HepG2 (cell line): ENCODE measurements around the gene SSR2. TPM values are rescaled to one million over a fixed set of nuclear protein-coding genes. Genes with fewer than 3 reads are reported as not detected.
A peak's percentile ranks its signal among the peaks of the same experiment; 100 is the strongest.

ENCODE experiments used
- NBN ChIP-seq: fragments of 450-650 bp; conservative IDR thresholded peaks from 2 replicates; pipeline ENCODE4 v1.6.1; 2017
- NFATC3 ChIP-seq: sonication (generic); formaldehyde crosslinking; IDR thresholded peaks from 2 replicates; pipeline ENCODE4 v1.5.1; 2020; ENCODE audit warnings: mild to moderate bottlenecking, missing genetic modification reagents
- SMAD1 ChIP-seq: sonication (generic); formaldehyde crosslinking; IDR thresholded peaks from 2 replicates; pipeline ENCODE4 v1.4.0; 2020; ENCODE audit warnings: missing genetic modification reagents, low read depth, mild to moderate bottlenecking, borderline replicate concordance
- SOX13 ChIP-seq, 3 experiments: fragments of 450-650 bp in 1 of 3; sonication (generic) in 1 of 3; formaldehyde crosslinking in 1 of 3; IDR thresholded peaks in 2 of 3; conservative IDR thresholded peaks in 1 of 3; 2 replicates each; pipeline versions ENCODE4 v1.5.0 to v1.6.1; 2016 to 2020; ENCODE audit warnings: antibody characterized with exemption in 1 of 3, mild to moderate bottlenecking in 1 of 3, missing compliant biosample characterization in 1 of 3, missing genetic modification reagents in 1 of 3, moderate library complexity in 1 of 3
- ZNF333 ChIP-seq: sonication (generic); formaldehyde crosslinking; IDR thresholded peaks from 2 replicates; pipeline ENCODE4 v1.4.0; 2020; ENCODE audit warnings: mild to moderate bottlenecking, missing genetic modification reagents, borderline replicate concordance
- ZNF770 ChIP-seq: sonication (generic); formaldehyde crosslinking; IDR thresholded peaks from 2 replicates; pipeline ENCODE4 v1.5.0; 2020; ENCODE audit warnings: mild to moderate bottlenecking, missing genetic modification reagents
- ZNF883 ChIP-seq: sonication (generic); formaldehyde crosslinking; IDR thresholded peaks from 2 replicates; pipeline ENCODE4 v1.5.1; 2020; ENCODE audit warnings: mild to moderate bottlenecking, missing genetic modification reagents; ENCODE audit errors: not compliant biosample characterization
- polyA plus RNA-seq, 8 experiments: library from polyadenylated mRNA; depleted of rRNA in 3 of 8; stranded (reverse) in 7 of 8; unstranded in 1 of 8; fragments of >200 nt; fragmentation: Illumina TruSeq in 4 of 8; extraction: Trizol in 4 of 8; gene quantifications; 2 replicates each; pipeline versions ENCODE4 v1.2.1 to v1.2.3, GENCODE V29; 2011 to 2016; ENCODE audit warnings: low read depth in 4 of 8, missing spikeins in 1 of 8, mixed read lengths in 1 of 8; ENCODE audit not compliant: insufficient read depth in 1 of 8
- total RNA-seq, 5 experiments: library from RNA; depleted of rRNA; stranded (reverse); fragments of >200 nt; fragmentation: Illumina TruSeq; extraction: Trizol; gene quantifications; 2 replicates each; pipeline ENCODE4 v1.2.3, GENCODE V29; 2016; ENCODE audit warnings: low read depth in 1 of 5
- TF ChIP-seq, protein P1 (sequence below): sonication (generic); formaldehyde crosslinking; IDR thresholded peaks from 2 replicates; pipeline ENCODE4 v1.5.0; 2020; ENCODE audit warnings: mild to moderate bottlenecking, missing genetic modification reagents, borderline replicate concordance

The SSR2 gene
- total and polyA plus RNA-seq, 2 of the 13 experiments (the other 11 are each of a cell fraction or from before 2014, with no cell fraction given) = 284 to 461 TPM

GRCh38 chr1:155983191-155984024 lies 37.3 kb downstream of the SSR2 start (continued):
- TF ChIP-seq ZNF333 (CRISPR knock-in tag) (no peak), ZNF770 (CRISPR knock-in tag) (peak; percentile 97), NFATC3 (CRISPR knock-in tag) (no peak), NBN (no peak), ZNF883 (CRISPR knock-in tag) (no peak), SMAD1 (no peak), SOX13 (IDR thresholded peaks at IDR 0.05) (no peak), SOX13 (CRISPR knock-in tag; conservative IDR thresholded peaks at IDR 0.05 in 1 of 2, IDR thresholded peaks at IDR 0.05 in 1 of 2) (0 out of 4 replicates have a peak, but pooled peaks of 1 of the 2 experiments have one; percentile 3)
- TF ChIP-seq, protein P1, sequence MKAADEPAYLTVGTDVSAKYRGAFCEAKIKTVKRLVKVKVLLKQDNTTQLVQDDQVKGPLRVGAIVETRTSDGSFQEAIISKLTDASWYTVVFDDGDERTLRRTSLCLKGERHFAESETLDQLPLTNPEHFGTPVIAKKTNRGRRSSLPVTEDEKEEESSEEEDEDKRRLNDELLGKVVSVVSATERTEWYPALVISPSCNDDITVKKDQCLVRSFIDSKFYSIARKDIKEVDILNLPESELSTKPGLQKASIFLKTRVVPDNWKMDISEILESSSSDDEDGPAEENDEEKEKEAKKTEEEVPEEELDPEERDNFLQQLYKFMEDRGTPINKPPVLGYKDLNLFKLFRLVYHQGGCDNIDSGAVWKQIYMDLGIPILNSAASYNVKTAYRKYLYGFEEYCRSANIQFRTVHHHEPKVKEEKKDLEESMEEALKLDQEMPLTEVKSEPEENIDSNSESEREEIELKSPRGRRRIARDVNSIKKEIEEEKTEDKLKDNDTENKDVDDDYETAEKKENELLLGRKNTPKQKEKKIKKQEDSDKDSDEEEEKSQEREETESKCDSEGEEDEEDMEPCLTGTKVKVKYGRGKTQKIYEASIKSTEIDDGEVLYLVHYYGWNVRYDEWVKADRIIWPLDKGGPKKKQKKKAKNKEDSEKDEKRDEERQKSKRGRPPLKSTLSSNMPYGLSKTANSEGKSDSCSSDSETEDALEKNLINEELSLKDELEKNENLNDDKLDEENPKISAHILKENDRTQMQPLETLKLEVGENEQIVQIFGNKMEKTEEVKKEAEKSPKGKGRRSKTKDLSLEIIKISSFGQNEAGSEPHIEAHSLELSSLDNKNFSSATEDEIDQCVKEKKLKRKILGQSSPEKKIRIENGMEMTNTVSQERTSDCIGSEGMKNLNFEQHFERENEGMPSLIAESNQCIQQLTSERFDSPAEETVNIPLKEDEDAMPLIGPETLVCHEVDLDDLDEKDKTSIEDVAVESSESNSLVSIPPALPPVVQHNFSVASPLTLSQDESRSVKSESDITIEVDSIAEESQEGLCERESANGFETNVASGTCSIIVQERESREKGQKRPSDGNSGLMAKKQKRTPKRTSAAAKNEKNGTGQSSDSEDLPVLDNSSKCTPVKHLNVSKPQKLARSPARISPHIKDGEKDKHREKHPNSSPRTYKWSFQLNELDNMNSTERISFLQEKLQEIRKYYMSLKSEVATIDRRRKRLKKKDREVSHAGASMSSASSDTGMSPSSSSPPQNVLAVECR (CRISPR knock-in tag) = peak; percentile 34; the same call in 1 of the 2 replicates
